HEK293 (cell line): ENCODE results near the gene POLR1G.

Source experiments
- GFI1B ChIP-seq: fragments of 450-650 bp; formaldehyde crosslinking; IDR thresholded peaks from 2 replicates; pipeline ENCODE4 v1.5.1; 2016; ENCODE audit warnings: missing biosample characterization, missing genetic modification characterization
- KLF16 ChIP-seq: fragments of 450-650 bp; formaldehyde crosslinking; IDR thresholded peaks from 2 replicates; pipeline ENCODE4 v1.5.1; 2017; ENCODE audit warnings: missing biosample characterization, missing genetic modification characterization
- KLF8 ChIP-seq: fragments of 450-650 bp; formaldehyde crosslinking; IDR thresholded peaks from 2 replicates; pipeline ENCODE4 v1.5.1; 2016; ENCODE audit warnings: missing biosample characterization, missing genetic modification characterization
- OVOL3 ChIP-seq: fragments of 450-650 bp; formaldehyde crosslinking; IDR thresholded peaks from 2 replicates; pipeline ENCODE4 v1.5.1; 2016; ENCODE audit warnings: missing biosample characterization, missing genetic modification characterization
- REPIN1 ChIP-seq: fragments of 450-650 bp; formaldehyde crosslinking; IDR thresholded peaks from 2 replicates; pipeline ENCODE4 v1.5.1; 2017; ENCODE audit warnings: missing biosample characterization, missing genetic modification characterization, low read depth
- SALL2 ChIP-seq: fragments of 450-650 bp; formaldehyde crosslinking; IDR thresholded peaks from 2 replicates; pipeline ENCODE4 v1.5.0; 2017; ENCODE audit warnings: missing biosample characterization, mild to moderate bottlenecking, missing genetic modification characterization, borderline replicate concordance
- SP7 ChIP-seq: fragments of 450-650 bp; formaldehyde crosslinking; IDR thresholded peaks from 2 replicates; pipeline ENCODE4 v1.5.1; 2016; ENCODE audit warnings: missing biosample characterization, missing genetic modification characterization
- ZBTB7A ChIP-seq: fragments of 450-650 bp; formaldehyde crosslinking; IDR thresholded peaks from 2 replicates; pipeline ENCODE4 v1.5.1; 2016; ENCODE audit warnings: low read depth, missing biosample characterization, missing genetic modification characterization
- ZBTB8A ChIP-seq: fragments of 450-650 bp; formaldehyde crosslinking; IDR thresholded peaks from 2 replicates; pipeline ENCODE4 v1.5.1; 2016; ENCODE audit warnings: missing biosample characterization, missing genetic modification characterization
- ZFP41 ChIP-seq: fragments of 450-650 bp; formaldehyde crosslinking; IDR thresholded peaks from 2 replicates; pipeline ENCODE4 v1.5.1; 2016; ENCODE audit warnings: missing biosample characterization, missing genetic modification characterization, borderline replicate concordance
- ZFP69B ChIP-seq: fragments of 450-650 bp; formaldehyde crosslinking; IDR thresholded peaks from 2 replicates; pipeline ENCODE4 v1.5.1; 2016; ENCODE audit warnings: missing biosample characterization, missing genetic modification characterization
- ZNF121 ChIP-seq: fragments of 450-650 bp; formaldehyde crosslinking; IDR thresholded peaks from 2 replicates; pipeline ENCODE4 v1.5.1; 2016; ENCODE audit warnings: missing biosample characterization, missing genetic modification characterization
- ZNF248 ChIP-seq: fragments of 450-650 bp; formaldehyde crosslinking; IDR thresholded peaks from 2 replicates; pipeline ENCODE4 v1.5.1; 2017; ENCODE audit warnings: missing biosample characterization, missing genetic modification characterization
- ZNF302 ChIP-seq: fragments of 450-650 bp; formaldehyde crosslinking; IDR thresholded peaks from 2 replicates; pipeline ENCODE4 v1.5.1; 2016; ENCODE audit warnings: missing biosample characterization, missing genetic modification characterization, low read depth
- ZNF324 ChIP-seq: fragments of 450-650 bp; formaldehyde crosslinking; IDR thresholded peaks from 2 replicates; pipeline ENCODE4 v1.5.1; 2016; ENCODE audit warnings: missing biosample characterization, missing genetic modification characterization
- ZNF354C ChIP-seq: fragments of 450-650 bp; formaldehyde crosslinking; IDR thresholded peaks from 2 replicates; pipeline ENCODE4 v1.5.1; 2016; ENCODE audit warnings: missing biosample characterization, missing genetic modification characterization, low read depth, borderline replicate concordance
- ZNF391 ChIP-seq: fragments of 450-650 bp; formaldehyde crosslinking; IDR thresholded peaks from 2 replicates; pipeline ENCODE4 v1.5.1; 2016; ENCODE audit warnings: low read depth, missing biosample characterization, missing genetic modification characterization, borderline replicate concordance
- ZNF394 ChIP-seq: fragments of 450-650 bp; formaldehyde crosslinking; IDR thresholded peaks from 2 replicates; pipeline ENCODE4 v1.5.1; 2016; ENCODE audit warnings: missing biosample characterization, missing genetic modification characterization, mild to moderate bottlenecking, moderate library complexity, borderline replicate concordance
- ZNF404 ChIP-seq: fragments of 450-650 bp; formaldehyde crosslinking; IDR thresholded peaks from 2 replicates; pipeline ENCODE4 v1.5.1; 2017; ENCODE audit warnings: missing biosample characterization, missing genetic modification characterization
- ZNF423 ChIP-seq: fragments of 450-650 bp; formaldehyde crosslinking; IDR thresholded peaks from 2 replicates; pipeline ENCODE4 v1.5.1; 2016; ENCODE audit warnings: missing biosample characterization, missing genetic modification characterization
- ZNF560 ChIP-seq: fragments of 450-650 bp; formaldehyde crosslinking; IDR thresholded peaks from 2 replicates; pipeline ENCODE4 v1.5.1; 2017; ENCODE audit warnings: missing biosample characterization, missing genetic modification characterization, borderline replicate concordance
- ZNF621 ChIP-seq: fragments of 450-650 bp; formaldehyde crosslinking; IDR thresholded peaks from 2 replicates; pipeline ENCODE4 v1.5.1; 2017; ENCODE audit warnings: missing biosample characterization, missing genetic modification characterization
- ZNF654 ChIP-seq: fragments of 450-650 bp; formaldehyde crosslinking; IDR thresholded peaks from 2 replicates; pipeline ENCODE4 v1.5.1; 2016; ENCODE audit warnings: low read depth, missing biosample characterization, missing genetic modification characterization
- ZNF658 ChIP-seq: fragments of 450-650 bp; formaldehyde crosslinking; IDR thresholded peaks from 2 replicates; pipeline ENCODE4; 2016; ENCODE audit warnings: missing biosample characterization, missing genetic modification characterization
- ZNF664 ChIP-seq: fragments of 450-650 bp; formaldehyde crosslinking; IDR thresholded peaks from 2 replicates; pipeline ENCODE4 v1.5.1; 2016; ENCODE audit warnings: missing biosample characterization, missing genetic modification characterization
- ZNF76 ChIP-seq: fragments of 450-650 bp; formaldehyde crosslinking; IDR thresholded peaks from 2 replicates; pipeline ENCODE4; 2016; ENCODE audit warnings: low read depth, missing biosample characterization, missing genetic modification characterization, borderline replicate concordance
- ZNF777 ChIP-seq: fragments of 450-650 bp; formaldehyde crosslinking; IDR thresholded peaks from 2 replicates; pipeline ENCODE4 v1.5.1; 2017; ENCODE audit warnings: missing biosample characterization, missing genetic modification characterization, borderline replicate concordance
- ZSCAN30 ChIP-seq: fragments of 450-650 bp; IDR thresholded peaks from 2 replicates; pipeline ENCODE4 v1.5.1; 2018; ENCODE audit warnings: missing biosample characterization, mild to moderate bottlenecking, missing genetic modification characterization, moderate library complexity
- ZXDB ChIP-seq: fragments of 450-650 bp; formaldehyde crosslinking; IDR thresholded peaks from 2 replicates; pipeline ENCODE4 v1.5.1; 2016; ENCODE audit warnings: missing biosample characterization, missing genetic modification characterization
- TF ChIP-seq, protein P1 (sequence below): fragments of 450-650 bp; formaldehyde crosslinking; IDR thresholded peaks from 2 replicates; pipeline ENCODE4 v1.5.1; 2016; ENCODE audit warnings: missing biosample characterization, missing genetic modification characterization
- TF ChIP-seq, protein P2 (sequence below): fragments of 450-650 bp; formaldehyde crosslinking; IDR thresholded peaks from 2 replicates; pipeline ENCODE4 v1.5.1; 2016; ENCODE audit warnings: missing biosample characterization, missing genetic modification characterization
- TF ChIP-seq, protein P3 (sequence below): fragments of 450-650 bp; formaldehyde crosslinking; IDR thresholded peaks from 2 replicates; pipeline ENCODE4 v1.5.0; 2017; ENCODE audit warnings: missing biosample characterization, missing genetic modification characterization, borderline replicate concordance
- TF ChIP-seq, protein P4 (sequence below): fragments of 450-650 bp; formaldehyde crosslinking; IDR thresholded peaks from 2 replicates; pipeline ENCODE4 v1.5.1; 2016; ENCODE audit warnings: missing biosample characterization, missing genetic modification characterization, borderline replicate concordance

POLR1G gene

DNA sequence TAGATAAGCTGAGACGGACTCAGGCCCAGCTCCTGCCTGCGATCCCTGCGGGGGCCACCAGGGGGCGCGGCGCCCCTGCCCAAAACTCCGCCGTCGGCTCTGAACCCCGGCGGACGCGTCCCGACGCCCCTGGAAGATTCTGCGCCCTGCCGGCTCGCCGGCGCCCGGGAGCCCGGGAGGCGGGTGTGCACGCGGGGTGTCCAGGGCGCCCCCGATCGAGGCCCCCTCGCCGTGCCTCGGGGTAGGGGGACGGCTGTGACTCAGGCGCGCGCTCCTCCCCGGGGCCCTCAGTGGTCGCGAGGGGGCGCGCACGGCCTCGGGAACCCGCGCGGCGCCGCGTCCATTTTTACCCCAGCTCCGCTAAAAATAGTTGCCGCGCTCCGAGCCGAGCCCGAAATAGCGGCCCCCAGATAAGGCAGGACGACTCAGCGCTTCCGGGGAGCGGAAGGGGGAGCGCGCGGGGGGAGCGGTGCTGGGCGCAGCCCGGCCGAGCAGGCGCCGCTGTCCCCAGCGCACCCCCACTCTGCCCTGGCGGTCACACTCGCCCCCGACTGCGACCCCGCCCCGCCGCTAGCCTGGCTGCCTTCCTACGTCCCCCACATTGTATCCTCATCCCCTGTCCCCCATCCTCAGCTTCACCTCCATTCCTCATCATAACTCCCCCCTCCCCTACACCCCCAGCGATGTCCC is 33.3 kb downstream of the POLR1G start (continued):
- no peak for TF ChIP-seq ZNF560 (tag by site-specific recombination)
- TF ChIP-seq GFI1B (tag by site-specific recombination): no peak
- TF ChIP-seq OVOL3 (tag by site-specific recombination): no peak
- TF ChIP-seq KLF8 (tag by site-specific recombination): 0 out of 2 replicates have a peak, but pooled peaks have one; percentile 32
- TF ChIP-seq ZNF777 (tag by site-specific recombination): no peak
- TF ChIP-seq ZFP41: no peak
- no peak for TF ChIP-seq ZBTB7A
- TF ChIP-seq ZNF302 (tag by site-specific recombination): no peak
- TF ChIP-seq ZNF354C (tag by site-specific recombination): no peak
- no peak for TF ChIP-seq ZNF324
- TF ChIP-seq, protein P1, sequence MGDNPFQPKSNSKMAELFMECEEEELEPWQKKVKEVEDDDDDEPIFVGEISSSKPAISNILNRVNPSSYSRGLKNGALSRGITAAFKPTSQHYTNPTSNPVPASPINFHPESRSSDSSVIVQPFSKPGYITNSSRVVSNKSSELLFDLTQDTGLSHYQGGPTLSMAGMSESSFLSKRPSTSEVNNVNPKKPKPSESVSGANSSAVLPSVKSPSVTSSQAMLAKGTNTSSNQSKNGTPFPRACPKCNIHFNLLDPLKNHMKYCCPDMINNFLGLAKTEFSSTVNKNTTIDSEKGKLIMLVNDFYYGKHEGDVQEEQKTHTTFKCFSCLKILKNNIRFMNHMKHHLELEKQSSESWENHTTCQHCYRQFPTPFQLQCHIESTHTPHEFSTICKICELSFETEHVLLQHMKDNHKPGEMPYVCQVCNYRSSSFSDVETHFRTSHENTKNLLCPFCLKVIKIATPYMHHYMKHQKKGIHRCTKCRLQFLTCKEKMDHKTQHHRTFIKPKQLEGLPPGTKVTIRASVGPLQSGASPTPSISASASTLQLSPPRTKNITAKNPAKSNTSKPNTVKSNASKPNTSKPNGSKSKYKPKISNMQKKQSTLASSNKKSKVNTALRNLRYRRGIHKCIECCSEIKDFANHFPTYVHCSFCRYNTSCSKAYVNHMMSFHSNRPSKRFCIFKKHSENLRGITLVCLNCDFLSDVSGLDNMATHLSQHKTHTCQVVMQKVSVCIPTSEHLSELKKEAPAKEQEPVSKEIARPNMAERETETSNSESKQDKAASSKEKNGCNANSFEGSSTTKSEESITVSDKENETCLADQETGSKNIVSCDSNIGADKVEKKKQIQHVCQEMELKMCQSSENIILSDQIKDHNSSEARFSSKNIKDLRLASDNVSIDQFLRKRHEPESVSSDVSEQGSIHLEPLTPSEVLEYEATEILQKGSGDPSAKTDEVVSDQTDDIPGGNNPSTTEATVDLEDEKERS: no peak
- TF ChIP-seq, protein P2, sequence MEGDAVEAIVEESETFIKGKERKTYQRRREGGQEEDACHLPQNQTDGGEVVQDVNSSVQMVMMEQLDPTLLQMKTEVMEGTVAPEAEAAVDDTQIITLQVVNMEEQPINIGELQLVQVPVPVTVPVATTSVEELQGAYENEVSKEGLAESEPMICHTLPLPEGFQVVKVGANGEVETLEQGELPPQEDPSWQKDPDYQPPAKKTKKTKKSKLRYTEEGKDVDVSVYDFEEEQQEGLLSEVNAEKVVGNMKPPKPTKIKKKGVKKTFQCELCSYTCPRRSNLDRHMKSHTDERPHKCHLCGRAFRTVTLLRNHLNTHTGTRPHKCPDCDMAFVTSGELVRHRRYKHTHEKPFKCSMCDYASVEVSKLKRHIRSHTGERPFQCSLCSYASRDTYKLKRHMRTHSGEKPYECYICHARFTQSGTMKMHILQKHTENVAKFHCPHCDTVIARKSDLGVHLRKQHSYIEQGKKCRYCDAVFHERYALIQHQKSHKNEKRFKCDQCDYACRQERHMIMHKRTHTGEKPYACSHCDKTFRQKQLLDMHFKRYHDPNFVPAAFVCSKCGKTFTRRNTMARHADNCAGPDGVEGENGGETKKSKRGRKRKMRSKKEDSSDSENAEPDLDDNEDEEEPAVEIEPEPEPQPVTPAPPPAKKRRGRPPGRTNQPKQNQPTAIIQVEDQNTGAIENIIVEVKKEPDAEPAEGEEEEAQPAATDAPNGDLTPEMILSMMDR (tag by site-specific recombination): peak; percentile 67
- no peak for TF ChIP-seq ZNF621 (tag by site-specific recombination)
- peak; percentile 95 for TF ChIP-seq ZBTB8A (tag by site-specific recombination)
- no peak for TF ChIP-seq ZNF664 (tag by site-specific recombination)
- no peak for TF ChIP-seq ZFP69B (tag by site-specific recombination)
- peak; percentile 86 for TF ChIP-seq ZSCAN30 (tag by site-specific recombination)
- 0 out of 2 replicates have a peak, but pooled peaks have one; percentile 47 for TF ChIP-seq ZXDB (tag by site-specific recombination)
- TF ChIP-seq, protein P3, sequence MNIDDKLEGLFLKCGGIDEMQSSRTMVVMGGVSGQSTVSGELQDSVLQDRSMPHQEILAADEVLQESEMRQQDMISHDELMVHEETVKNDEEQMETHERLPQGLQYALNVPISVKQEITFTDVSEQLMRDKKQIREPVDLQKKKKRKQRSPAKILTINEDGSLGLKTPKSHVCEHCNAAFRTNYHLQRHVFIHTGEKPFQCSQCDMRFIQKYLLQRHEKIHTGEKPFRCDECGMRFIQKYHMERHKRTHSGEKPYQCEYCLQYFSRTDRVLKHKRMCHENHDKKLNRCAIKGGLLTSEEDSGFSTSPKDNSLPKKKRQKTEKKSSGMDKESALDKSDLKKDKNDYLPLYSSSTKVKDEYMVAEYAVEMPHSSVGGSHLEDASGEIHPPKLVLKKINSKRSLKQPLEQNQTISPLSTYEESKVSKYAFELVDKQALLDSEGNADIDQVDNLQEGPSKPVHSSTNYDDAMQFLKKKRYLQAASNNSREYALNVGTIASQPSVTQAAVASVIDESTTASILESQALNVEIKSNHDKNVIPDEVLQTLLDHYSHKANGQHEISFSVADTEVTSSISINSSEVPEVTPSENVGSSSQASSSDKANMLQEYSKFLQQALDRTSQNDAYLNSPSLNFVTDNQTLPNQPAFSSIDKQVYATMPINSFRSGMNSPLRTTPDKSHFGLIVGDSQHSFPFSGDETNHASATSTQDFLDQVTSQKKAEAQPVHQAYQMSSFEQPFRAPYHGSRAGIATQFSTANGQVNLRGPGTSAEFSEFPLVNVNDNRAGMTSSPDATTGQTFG (tag by site-specific recombination): no peak
- TF ChIP-seq ZNF658: no peak
- TF ChIP-seq SP7 (tag by site-specific recombination): peak; percentile 50; the same call in 1 of the 2 replicates
- no peak for TF ChIP-seq ZNF248 (tag by site-specific recombination)
- no peak for TF ChIP-seq ZNF76 (tag by site-specific recombination)
- peak; percentile 39 for TF ChIP-seq ZNF654
- 0 out of 2 replicates have a peak, but pooled peaks have one; percentile 17 for TF ChIP-seq ZNF394 (tag by site-specific recombination)
- TF ChIP-seq KLF16: no peak
- no peak for TF ChIP-seq ZNF404
- no peak for TF ChIP-seq SALL2 (tag by site-specific recombination)
- no peak for TF ChIP-seq ZNF391 (tag by site-specific recombination)
- no peak for TF ChIP-seq ZNF423
- TF ChIP-seq REPIN1 (tag by site-specific recombination): no peak
- TF ChIP-seq ZNF121 (tag by site-specific recombination): no peak
- TF ChIP-seq, protein P4, sequence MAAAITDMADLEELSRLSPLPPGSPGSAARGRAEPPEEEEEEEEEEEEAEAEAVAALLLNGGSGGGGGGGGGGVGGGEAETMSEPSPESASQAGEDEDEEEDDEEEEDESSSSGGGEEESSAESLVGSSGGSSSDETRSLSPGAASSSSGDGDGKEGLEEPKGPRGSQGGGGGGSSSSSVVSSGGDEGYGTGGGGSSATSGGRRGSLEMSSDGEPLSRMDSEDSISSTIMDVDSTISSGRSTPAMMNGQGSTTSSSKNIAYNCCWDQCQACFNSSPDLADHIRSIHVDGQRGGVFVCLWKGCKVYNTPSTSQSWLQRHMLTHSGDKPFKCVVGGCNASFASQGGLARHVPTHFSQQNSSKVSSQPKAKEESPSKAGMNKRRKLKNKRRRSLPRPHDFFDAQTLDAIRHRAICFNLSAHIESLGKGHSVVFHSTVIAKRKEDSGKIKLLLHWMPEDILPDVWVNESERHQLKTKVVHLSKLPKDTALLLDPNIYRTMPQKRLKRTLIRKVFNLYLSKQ (tag by site-specific recombination): no peak
